Stimulated activated CD4-positive, alpha-beta T cell treated with anti-CD3 and anti-CD28 coated beads, Interleukin-2, amount 100 ng/mL, for 4 hours (primary cell): ENCODE measurements around the gene TSR2.
"Not testable (repeated sequence)": the region's sequence is repeated elsewhere in the genome, so short reads cannot be mapped to it uniquely, and the experiment has no call there.

ENCODE experiments used
- DNase-seq: peaks from one replicate; pipeline ENCODE4 v3.0.0-alpha.2; 2020; ENCODE audit warnings: low read depth

The TSR2 gene

DNA sequence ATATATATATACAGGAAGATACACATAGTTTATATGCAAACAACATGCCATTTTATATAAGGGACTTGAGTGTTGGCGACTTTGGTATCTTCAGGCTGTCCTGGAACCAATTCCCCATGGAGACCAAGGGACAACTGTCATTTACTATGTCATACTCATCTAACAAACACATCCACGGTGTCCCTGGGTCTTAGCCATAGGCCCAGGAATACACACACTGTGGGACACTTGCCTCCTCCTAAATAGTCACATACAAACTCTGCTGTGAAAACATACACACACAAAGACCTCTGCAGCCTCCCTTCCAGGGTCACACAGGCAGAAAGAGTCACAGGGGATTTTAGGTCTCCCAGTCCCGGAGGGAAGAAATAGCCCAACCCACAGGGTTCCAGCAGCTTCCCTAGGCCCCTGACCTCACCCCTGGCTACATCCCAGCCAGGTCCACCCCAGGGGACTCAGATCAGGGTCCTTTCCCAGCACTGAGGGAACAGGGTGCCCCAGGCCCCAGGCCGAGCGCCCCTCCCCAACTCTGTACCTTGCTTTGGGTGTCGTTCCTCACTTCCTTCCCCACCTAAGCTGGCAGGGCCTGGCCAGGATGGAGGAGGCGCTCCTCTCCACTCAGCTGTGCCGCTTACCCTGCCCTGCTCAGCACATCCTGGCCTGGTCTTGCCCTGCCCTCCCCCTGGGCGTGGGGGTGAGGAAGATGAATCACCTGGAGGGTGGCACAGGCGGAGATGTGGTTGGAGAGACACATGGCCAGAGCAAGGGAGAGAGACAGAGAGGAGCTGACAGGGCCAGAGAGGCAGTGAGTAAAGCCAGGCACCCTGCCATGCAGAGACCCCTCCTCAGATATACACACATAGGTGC lies 34.0 kb downstream of the TSR2 start:
- DNase-seq, result no peak

DNA sequence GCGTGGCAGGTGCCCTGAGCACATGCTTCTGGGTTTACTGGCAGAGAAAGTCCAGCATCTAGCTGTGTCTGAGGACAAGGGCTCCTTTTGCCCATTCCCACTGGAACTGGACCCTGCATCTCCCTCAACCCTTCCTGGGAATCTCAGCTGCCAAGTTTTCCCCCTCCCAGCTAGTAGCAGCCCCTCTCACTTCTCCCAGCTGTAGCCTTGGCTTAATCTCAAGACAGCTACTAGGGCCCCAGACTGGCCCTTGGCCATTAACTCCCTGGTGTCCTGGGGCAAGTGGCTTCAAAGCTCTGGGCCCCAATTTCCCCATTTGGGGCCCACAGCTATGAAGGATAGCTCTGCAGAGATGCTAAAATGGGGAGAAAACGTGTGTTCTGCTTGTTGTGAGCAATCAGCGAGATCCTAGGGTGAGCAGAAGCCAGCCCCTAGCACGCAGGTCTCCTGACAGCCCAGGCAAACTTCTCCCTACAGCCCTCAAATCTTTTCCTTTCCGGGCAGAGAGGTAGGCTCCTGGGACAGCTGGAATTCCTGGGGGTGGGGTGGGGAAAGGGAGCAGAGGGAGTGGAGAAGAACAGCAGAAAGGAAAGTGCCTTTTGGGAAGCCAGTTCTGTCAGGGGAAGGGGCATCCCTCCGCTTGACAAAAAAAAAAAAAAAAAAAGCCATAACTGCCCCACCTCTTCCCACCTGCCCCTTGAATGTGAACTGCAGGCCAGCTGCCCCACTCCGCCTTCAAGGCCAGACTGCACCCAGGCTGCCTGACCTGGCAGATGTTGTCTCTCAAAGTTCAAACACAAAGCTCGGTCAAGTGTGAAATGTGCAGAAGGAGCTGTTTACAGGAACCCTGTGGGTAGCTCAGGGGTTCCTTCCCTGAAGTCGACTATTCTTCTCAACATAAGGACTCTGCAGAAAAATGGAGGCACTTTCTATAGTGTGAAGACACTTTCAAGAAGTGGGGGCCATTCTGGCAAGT lies 39.2 kb downstream of the TSR2 start:
- no peak for DNase-seq

DNA sequence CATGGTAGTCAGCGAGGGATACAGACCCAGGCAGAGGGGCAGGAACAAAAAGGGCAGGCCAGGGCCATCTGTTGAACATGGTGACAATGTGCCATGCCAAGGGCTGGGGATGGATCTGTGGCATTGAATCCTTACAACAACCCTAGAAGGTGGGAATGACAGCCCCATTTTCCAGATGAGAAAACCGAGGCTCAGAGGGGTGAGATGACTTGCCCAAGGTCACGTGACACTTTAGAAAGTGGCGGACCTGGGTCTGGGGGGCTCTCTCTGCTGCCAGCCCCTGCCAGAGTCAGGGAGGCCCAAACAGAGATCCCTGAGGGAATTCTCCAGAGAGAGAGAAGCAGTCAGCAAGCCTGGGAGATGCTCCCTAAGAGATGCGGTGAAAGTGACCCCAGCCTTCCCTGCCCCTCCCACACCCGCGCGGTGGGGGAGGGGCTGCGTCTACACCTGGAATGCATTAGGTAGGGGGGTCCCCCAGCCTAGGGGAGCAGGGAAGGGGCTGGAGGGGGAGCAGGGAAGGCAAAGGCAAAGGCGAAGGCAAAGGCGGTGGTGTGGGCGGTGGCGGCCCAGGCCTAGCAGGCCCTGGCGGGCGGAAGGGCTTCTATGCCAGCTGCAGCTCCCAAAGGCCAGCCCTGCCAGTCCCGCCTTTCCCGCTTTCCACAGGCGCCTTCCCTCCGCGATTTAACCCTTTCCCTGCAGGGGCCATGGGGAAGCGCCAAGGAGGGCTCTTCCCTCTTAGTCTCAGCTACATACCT lies 42.8 kb downstream of the TSR2 start:
- no peak for DNase-seq

DNA sequence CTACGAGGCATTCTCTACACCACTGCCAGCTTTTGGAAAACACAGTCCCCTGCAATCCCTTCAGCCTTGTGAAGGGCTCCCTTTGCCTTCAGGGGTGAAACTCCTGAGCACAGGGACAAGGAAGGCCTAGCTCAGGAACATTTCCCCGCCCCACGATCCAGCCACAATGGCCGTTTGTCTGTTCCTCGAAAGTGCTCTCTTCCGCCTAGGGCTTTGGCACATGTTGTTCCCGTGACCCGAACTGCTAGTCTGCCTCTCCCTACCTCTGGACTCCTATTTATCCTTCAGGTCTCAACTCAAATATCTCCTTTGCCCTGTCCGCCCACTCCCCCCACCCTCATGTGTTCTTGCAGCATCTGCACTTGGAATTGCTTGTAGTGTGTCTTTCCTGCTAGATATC lies 43.7 kb downstream of the TSR2 start:
- DNase-seq, result no peak

DNA sequence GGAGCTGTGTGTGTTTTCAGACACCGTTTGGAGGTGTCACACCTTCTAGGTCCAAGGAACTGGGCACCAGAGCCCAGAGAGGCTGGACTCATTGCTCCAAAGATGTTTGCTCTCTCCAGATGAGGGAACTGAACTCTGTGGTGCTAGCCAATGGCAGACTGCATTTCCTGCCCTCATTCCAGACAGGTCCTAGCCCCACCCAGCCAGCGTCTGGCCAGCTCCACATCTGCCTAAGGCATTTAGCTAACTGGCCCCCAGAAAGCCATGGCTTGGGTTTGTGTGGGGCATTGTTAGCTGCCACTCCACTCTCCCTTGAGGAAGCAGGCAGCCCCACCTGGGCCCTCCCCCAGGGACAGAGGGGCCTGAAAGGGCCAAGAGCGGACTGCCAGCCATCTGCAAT lies 44.5 kb downstream of the TSR2 start:
- DNase-seq, result no peak

DNA sequence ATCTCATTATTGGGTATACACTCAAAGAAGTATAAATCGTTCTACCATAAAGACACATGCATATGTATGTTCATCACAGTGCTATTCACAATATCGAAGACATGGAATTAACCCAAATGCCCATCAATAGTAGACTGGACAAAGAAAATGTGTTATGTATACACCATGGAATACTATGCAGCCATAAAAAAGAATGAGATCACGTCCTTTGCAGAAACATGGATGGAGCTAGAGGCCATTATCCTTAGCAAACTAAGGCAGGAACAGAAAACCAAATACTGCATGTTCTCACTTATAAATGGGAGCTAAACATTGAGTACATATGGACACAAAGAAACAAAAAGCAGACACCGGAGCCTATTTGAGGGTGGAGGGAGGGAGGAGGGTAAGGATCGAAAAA lies 49.6 kb downstream of the TSR2 start:
- not testable (repeated sequence) for DNase-seq

DNA sequence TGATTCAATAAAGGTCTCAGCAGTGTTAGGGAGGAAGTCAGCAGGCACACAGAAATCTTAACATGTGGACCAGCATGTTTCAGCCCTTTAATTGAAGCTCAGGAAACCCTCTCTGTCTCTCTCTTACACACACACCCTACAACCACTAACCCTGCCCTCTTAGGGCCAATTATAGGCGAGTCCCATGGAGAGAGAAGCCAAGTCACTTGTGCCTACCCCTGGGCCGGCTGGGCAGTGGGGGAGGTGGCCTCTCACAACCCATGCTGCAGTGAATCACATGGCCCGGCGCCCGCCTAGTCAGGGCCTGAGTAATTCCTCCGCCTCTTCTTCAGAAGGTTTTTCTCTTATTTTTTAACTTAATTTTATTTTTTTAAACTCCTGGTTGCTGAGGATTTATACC lies 52.1 kb downstream of the TSR2 start:
- DNase-seq, result no peak

DNA sequence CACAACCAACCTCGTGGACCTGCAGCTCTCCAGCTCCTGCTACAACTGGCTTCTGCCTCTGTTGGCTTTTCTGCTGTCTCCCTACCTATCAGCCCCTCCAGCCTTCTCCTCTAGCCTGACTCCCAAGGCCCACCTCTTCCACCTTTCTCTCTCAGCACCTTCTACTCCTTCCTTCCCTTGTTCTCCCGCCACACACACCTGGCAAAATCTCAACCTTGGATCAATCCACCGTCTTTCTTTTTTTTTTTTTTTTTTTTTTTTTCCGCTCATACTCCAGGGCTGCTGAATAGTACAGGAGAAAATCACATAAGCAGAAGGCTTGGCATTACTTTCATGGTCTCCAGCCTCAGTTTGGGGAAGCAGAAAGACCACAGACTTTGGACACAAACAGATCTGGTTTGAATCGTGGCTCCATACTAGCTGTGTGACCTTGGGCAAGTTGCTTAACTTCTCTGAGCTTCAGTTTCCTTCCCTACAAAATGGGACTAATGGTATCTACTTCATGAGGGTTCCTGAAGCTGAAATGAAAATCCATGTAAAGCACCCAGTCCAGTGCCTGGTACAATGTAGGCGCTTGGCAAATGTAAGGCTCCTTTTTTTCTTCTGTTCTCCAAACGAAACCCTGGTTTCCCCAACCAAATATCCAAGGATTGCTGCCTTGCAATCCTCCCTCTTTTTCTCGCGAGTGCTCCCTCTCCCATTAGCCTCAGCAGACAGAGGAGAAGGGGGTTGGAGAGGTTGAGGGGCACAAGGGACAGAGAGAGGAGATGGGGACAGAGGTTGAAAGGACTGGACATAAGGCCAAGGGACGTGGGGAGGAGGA lies 54.2 kb downstream of the TSR2 start:
- DNase-seq, result no peak
